ENCODE data around the gene FBXL5. TPM values are rescaled to one million over a fixed set of nuclear protein-coding genes. Genes with fewer than 3 reads are reported as not detected.

Gene FBXL5
- total and polyA plus RNA-seq, 4 donors, result 24.5 to 79.7 (median 34.5) TPM

- TF ChIP-seq CTCF (IDR thresholded peaks at IDR 0.05; ENCODE audit: low read depth, low read length, missing input control) (no peak), JUND (IDR thresholded peaks at IDR 0.05) (no peak), NR2F2 (IDR thresholded peaks at IDR 0.05) (no peak), RXRA (IDR thresholded peaks at IDR 0.05) (no peak), GABPA (IDR thresholded peaks at IDR 0.05 in 1 of 2, conservative IDR thresholded peaks at IDR 0.05 in 1 of 2) (no peak), REST (IDR thresholded peaks at IDR 0.05) (no peak), FOXA1 (IDR thresholded peaks at IDR 0.05) (no peak), HNF4A (conservative IDR thresholded peaks at IDR 0.05) (no peak), ATF3 (IDR thresholded peaks at IDR 0.05) (no peak), EGR1 (IDR thresholded peaks at IDR 0.05; ENCODE audit: low read depth in 2 of 2) (no peak), FOXA2 (IDR thresholded peaks at IDR 0.05) (no peak), HNF4G (IDR thresholded peaks at IDR 0.05) (no peak), YY1 (IDR thresholded peaks at IDR 0.05) (no peak), MAX (IDR thresholded peaks at IDR 0.05) (no peak), SP1 (IDR thresholded peaks at IDR 0.05) (no peak), RAD21 (IDR thresholded peaks at IDR 0.05) (no peak), TAF1 (conservative IDR thresholded peaks at IDR 0.05) (no peak)
- WGBS, result 95% methylated on average over 3 of the region's 3 CpGs
- Histone ChIP-seq H3K4me1 (ENCODE audit: control insufficient read depth in 4 of 4, insufficient read depth in 4 of 4, low read length in 3 of 4) (peaks cover 0 to 2% (median 0%) of the 10 kb centered on the region in 4 donors), H3K36me3 (ENCODE audit: control insufficient read depth in 4 of 4, insufficient read depth in 3 of 4, low read depth in 1 of 4, low read length in 3 of 4) (no peaks in the 10 kb centered on the region), H3K27me3 (ENCODE audit: control insufficient read depth in 4 of 4, insufficient read depth in 4 of 4, low read length in 3 of 4) (no peaks in the 10 kb centered on the region), H3K27ac (ENCODE audit: low read depth in 1 of 2, low read length in 2 of 2) (no peak overlapping the region), H3K9ac (ENCODE audit: low read depth in 1 of 2, low read length in 2 of 2) (no peak overlapping the region), H3K4me3 (ENCODE audit: low read depth in 1 of 3, low read length in 3 of 3) (no peak overlapping the region), H3K9me3 (ENCODE audit: control insufficient read depth in 4 of 4, low read length in 3 of 4) (no peaks in the 10 kb centered on the region)
- DNase-seq (ENCODE audit: low spot score), result no peak
These were observed 15.4 kb upstream of the FBXL5 start for GRCh38 chr4:15670576-15670975.

- Histone ChIP-seq H3K27ac (ENCODE audit: low read depth in 1 of 2, low read length in 2 of 2) (no peak overlapping the region), H3K36me3 (ENCODE audit: control insufficient read depth in 4 of 4, insufficient read depth in 3 of 4, low read depth in 1 of 4, low read length in 3 of 4) (no peaks in the 10 kb centered on the region), H3K4me3 (ENCODE audit: low read depth in 1 of 3, low read length in 3 of 3) (no peak overlapping the region), H3K27me3 (ENCODE audit: control insufficient read depth in 4 of 4, insufficient read depth in 4 of 4, low read length in 3 of 4) (no peaks in the 10 kb centered on the region), H3K9me3 (ENCODE audit: control insufficient read depth in 4 of 4, low read length in 3 of 4) (no peaks in the 10 kb centered on the region), H3K4me1 (ENCODE audit: control insufficient read depth in 4 of 4, insufficient read depth in 4 of 4, low read length in 3 of 4) (peaks cover 0 to 1% (median 0%) of the 10 kb centered on the region in 4 donors), H3K9ac (ENCODE audit: low read depth in 1 of 2, low read length in 2 of 2) (no peak overlapping the region)
- TF ChIP-seq ZBTB33 (IDR thresholded peaks at IDR 0.05) (no peak), RXRA (IDR thresholded peaks at IDR 0.05) (no peak)
- 88% methylated on average over 1 of the region's 1 CpG for WGBS
- no peak for DNase-seq (ENCODE audit: low spot score)
These were observed 13.6 kb upstream of the FBXL5 start for GRCh38 chr4:15668566-15669435.

All from liver (tissue), 9 donors.